BJ (cell line): ENCODE results near the gene HECTD2. TPM values are rescaled to one million over a fixed set of nuclear protein-coding genes. Genes with fewer than 3 reads are reported as not detected.

Source experiments
- CTCF ChIA-PET: fragments of 350-600 bp; formaldehyde crosslinking; extraction: SDS; loops from one replicate; lab custom pipeline; 2021; ENCODE audit warnings: antibody characterized with exemption, inconsistent platforms; lab: Yijun Ruan, JAX
- POLR2A ChIA-PET: fragments of 300-600 bp; sonication (Branson Sonifier 250); formaldehyde crosslinking; extraction: SDS; loops from one replicate; lab custom pipeline; 2021; ENCODE audit warnings: antibody characterized with exemption; lab: Charles Lee
- DNase-seq: peaks from one replicate; pipeline ENCODE4 v3.0.0-alpha.2; 2011; ENCODE audit warnings: low read depth
- H3K27me3 ChIP-seq: 2 replicates; pipeline ENCODE4 v1.6.0; 2011; ENCODE audit warnings: low read length; ENCODE audit not compliant: control insufficient read depth, insufficient read depth
- H3K36me3 ChIP-seq: 2 replicates; pipeline ENCODE4 v1.5.1; 2011; ENCODE audit warnings: low read length; ENCODE audit not compliant: control insufficient read depth, insufficient read depth
- H3K4me3 ChIP-seq: 2 replicates; pipeline ENCODE4 v1.5.1; 2011; ENCODE audit warnings: low read depth, mild to moderate bottlenecking, control low read depth, low read length
- CTCF ChIP-seq: IDR thresholded peaks from 2 replicates; pipeline ENCODE4 v1.5.1; 2011; ENCODE audit warnings: low read depth, mild to moderate bottlenecking, control low read depth, inconsistent platforms, low read length, moderate library complexity; ENCODE audit not compliant: insufficient read depth
- polyA plus RNA-seq: library from polyadenylated mRNA; depleted of rRNA; stranded (reverse); fragments of >200 nt; gene quantifications from 2 replicates; pipeline ENCODE4 v1.2.3, GENCODE V29; 2011

Gene HECTD2
- polyA plus RNA-seq, 1 experiment, result 3.6 TPM

DNA sequence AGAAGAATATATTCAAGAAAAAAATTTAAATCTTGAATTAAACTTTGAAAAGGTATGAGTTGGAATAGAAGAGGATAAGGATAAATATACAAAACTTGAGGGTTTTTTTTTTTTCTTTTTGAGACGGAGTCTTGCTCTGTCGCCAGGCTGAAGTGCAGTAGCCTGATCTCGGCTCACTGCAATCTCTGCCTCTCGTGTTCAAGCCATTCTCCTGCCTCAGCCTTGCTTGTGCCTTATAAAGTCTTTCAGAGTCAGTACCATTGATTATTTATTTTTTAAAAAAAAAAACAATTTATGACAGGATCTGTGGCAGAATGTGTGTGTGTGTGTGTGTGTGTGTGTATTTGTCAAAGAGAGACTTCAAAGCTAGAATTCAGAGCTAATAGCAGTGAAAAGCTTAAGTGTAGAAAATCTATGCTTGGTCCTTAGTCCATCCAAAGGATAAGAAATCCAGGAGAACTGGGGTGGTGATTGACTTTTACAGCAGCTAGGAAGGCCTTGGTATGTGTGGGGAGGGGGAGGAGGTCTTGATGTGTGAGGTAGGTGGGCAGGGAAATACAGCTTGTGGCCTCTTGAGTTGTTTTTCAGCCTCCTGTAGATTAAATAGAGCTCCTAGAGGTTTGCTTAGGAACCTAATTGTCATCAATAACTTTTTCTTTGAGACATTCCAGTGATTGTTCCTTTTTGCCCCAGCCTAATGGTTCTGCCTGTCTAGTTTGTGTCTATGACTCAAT lies 2.4 kb downstream of the HECTD2 start:
- CTCF ChIA-PET, result interaction anchor here (0.6 kb wide), 1 partner anchor 223 kb away, joined by 3 read pairs; no protein-coding TSS in a partner anchor
- no peak for DNase-seq
- TF ChIP-seq CTCF, result no peak
- H3K36me3 ChIP-seq, result no peaks in the 10 kb centered on the region
- peaks cover 1% of the 10 kb centered on the region; the same call in 1 of the 2 replicates for H3K27me3 ChIP-seq
- H3K4me3 ChIP-seq, result no peak overlapping the region
- POLR2A ChIA-PET, result no interaction called here

DNA sequence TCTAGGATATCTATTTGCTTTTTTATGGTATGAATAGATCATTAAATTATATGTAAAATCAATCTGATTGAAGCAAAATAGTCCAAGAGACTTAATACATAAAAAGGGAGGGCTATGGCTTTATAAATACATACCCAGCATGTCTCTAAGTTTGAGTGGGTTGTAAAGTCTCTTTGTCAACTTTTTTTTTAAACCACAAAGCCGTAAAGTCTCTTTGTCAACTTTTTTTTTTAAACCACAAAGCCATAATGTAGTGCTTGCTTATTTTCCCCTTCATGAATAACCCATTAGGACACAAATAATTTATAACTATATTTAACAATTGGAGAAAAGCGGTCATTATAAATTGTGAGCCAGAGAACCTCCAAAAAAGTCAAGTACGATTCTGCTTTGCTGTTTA lies 5.7 kb downstream of the HECTD2 start:
- ChIA-PET CTCF (interaction anchor here (0.7 kb wide), 1 partner anchor 278 kb away, joined by 3 read pairs; no protein-coding TSS in a partner anchor), POLR2A (interaction anchor here (0.5 kb wide), 1 partner anchor 72 kb away, joined by 4 read pairs; no protein-coding TSS in a partner anchor)
- no peak for DNase-seq

DNA sequence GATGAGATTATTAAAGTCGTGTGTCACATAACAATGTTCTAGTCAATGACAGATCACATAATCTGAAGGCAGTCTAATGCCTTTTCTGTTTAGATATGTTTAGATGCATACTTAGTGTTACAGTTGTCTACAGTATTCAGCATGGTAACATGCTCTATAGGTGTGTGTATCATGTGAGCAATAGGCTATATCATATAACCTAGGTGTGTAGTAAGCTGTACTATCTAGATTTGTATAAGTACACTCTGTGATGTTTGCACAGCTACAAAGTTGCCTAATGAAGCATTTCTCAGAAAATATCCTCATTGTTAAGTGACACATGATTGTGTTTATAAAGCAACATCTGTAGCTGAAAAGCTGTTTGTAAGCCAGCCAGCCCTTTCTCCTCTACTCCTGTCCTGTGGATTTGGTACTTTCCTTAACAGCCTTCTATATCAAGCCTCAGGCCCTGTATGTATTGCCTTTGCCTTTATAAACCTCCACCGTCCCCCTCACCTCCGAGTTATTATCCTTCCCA lies 6.3 kb downstream of the HECTD2 start:
- H3K4me3 ChIP-seq, result no peak overlapping the region
- TF ChIP-seq CTCF, result no peak
- H3K27me3 ChIP-seq, result no peaks in the 10 kb centered on the region
- no peaks in the 10 kb centered on the region for H3K36me3 ChIP-seq
- no peak for DNase-seq
- CTCF ChIA-PET, result interaction anchor here (0.6 to 0.7 kb wide), 3 partner anchors 277 to 1976 kb away, joined by 3 to 4 read pairs (median 3); no protein-coding TSS in a partner anchor
- POLR2A ChIA-PET, result interaction anchor here (0.5 kb wide), 1 partner anchor 71 kb away, joined by 4 read pairs; no protein-coding TSS in a partner anchor

More for the DNA sequence above, 5.7 kb downstream of the HECTD2 start:
- no peaks in the 10 kb centered on the region for H3K27me3 ChIP-seq
- H3K4me3 ChIP-seq, result no peak overlapping the region
- H3K36me3 ChIP-seq, result no peaks in the 10 kb centered on the region
- TF ChIP-seq CTCF, result no peak

GRCh38 chr10:91418416-91418815 lies 8.3 kb downstream of the HECTD2 start:
- H3K4me3 ChIP-seq, result no peak overlapping the region
- ChIA-PET CTCF (interaction anchor here (0.5 kb wide), 1 partner anchor 152 kb away, joined by 3 read pairs; no protein-coding TSS in a partner anchor), POLR2A (no interaction called here)
- no peak for DNase-seq
- no peaks in the 10 kb centered on the region for H3K27me3 ChIP-seq
- no peak for TF ChIP-seq CTCF
- H3K36me3 ChIP-seq, result no peaks in the 10 kb centered on the region

- H3K4me3 ChIP-seq, result no peak overlapping the region
- ChIA-PET POLR2A (no interaction called here), CTCF (interaction anchor here (0.6 to 0.9 kb wide), 3 partner anchors 9 to 509 kb away, joined by 3 read pairs; no protein-coding TSS in a partner anchor)
- no peaks in the 10 kb centered on the region for H3K36me3 ChIP-seq
- no peaks in the 10 kb centered on the region for H3K27me3 ChIP-seq
- TF ChIP-seq CTCF, result no peak
- no peak for DNase-seq
These were observed 10.7 kb downstream of the HECTD2 start for GRCh38 chr10:91420868-91421267.
